GM12891 (cell line): Measurements from ENCODE around the gene CD44.

ENCODE experiments used
- POLR2A ChIP-seq: IDR thresholded peaks from 2 replicates; pipeline ENCODE4 v1.6.1; 2011; ENCODE audit warnings: low read depth, low read length, control low read depth
- POLR2AphosphoS5 ChIP-seq: IDR thresholded peaks from 2 replicates; pipeline ENCODE4 v1.6.1; 2011; ENCODE audit warnings: low read depth, low read length, control low read depth

- TF ChIP-seq POLR2AphosphoS5 (no peak), POLR2A (no peak)
These were observed 23.3 kb upstream of the CD44 start for GRCh38 chr11:35115688-35116030.
